ENCODE measurements around the gene DNAH10.

DNAH10 gene

GRCh38 chr12:123983822-123984485 lies 221.9 kb downstream of the DNAH10 start:
- DNase-seq = no peak

- no peak for DNase-seq
These were observed 222.8 kb downstream of the DNAH10 start for GRCh38 chr12:123984903-123985302.

Measured in NCI-H187 treated with DMSO at 0.1 percent for 48 hours (cell line).